Stimulated activated CD4-positive, alpha-beta T cell treated with anti-CD3 and anti-CD28 coated beads, Interleukin-1b, Interleukin-23, amount 100 ng/mL, for 48 hours (primary cell): ENCODE data around the gene GMFB.
"Not testable (repeated sequence)": the region's sequence is repeated elsewhere in the genome, so short reads cannot be mapped to it uniquely, and the experiment has no call there.

Source experiments
- DNase-seq: peaks from one replicate; pipeline ENCODE4 v3.0.0-alpha.2; 2020

Gene GMFB

GRCh38 chr14:54457609-54457996 is 31.2 kb downstream of the GMFB start:
- DNase-seq: no peak

- not testable (repeated sequence) for DNase-seq
Observed at GRCh38 chr14:54456820-54457608, 31.8 kb downstream of the GMFB start.

- no peak for DNase-seq
Observed at GRCh38 chr14:54455363-54455762, 33.4 kb downstream of the GMFB start.

GRCh38 chr14:54453990-54454389 is 34.8 kb downstream of the GMFB start:
- DNase-seq: not testable (repeated sequence)

- no peak for DNase-seq
Observed at GRCh38 chr14:54453252-54453651, 35.5 kb downstream of the GMFB start.

GRCh38 chr14:54451961-54452360 is 36.8 kb downstream of the GMFB start:
- DNase-seq: no peak

- no peak for DNase-seq
Observed at GRCh38 chr14:54451121-54451601, 37.6 kb downstream of the GMFB start.

GRCh38 chr14:54450535-54450934 is 38.2 kb downstream of the GMFB start:
- DNase-seq: peak; percentile 14

GRCh38 chr14:54447231-54447692 is 41.5 kb downstream of the GMFB start:
- no peak for DNase-seq

- DNase-seq: no peak
Observed at GRCh38 chr14:54446161-54446693, 42.6 kb downstream of the GMFB start.

GRCh38 chr14:54444681-54445080 is 44.1 kb downstream of the GMFB start:
- DNase-seq: no peak

GRCh38 chr14:54443981-54444380 is 44.8 kb downstream of the GMFB start:
- DNase-seq: no peak

GRCh38 chr14:54442961-54443360 is 45.8 kb downstream of the GMFB start:
- DNase-seq: not testable (repeated sequence)

GRCh38 chr14:54440873-54441868 is 47.6 kb downstream of the GMFB start, which contains the start of gene CNIH1:
Gene CNIH1 (minus strand): TSS chr14:54441374. CDS start chr14:54441327, 47 bp downstream.
- DNase-seq: peak; percentile 92

- DNase-seq: no peak
Observed at GRCh38 chr14:54440476-54440872, 48.3 kb downstream of the GMFB start.

- DNase-seq: no peak
Observed at GRCh38 chr14:54440037-54440436, 48.7 kb downstream of the GMFB start.

- DNase-seq: no peak
Observed at GRCh38 chr14:54438703-54439102, 50.1 kb downstream of the GMFB start.

GRCh38 chr14:54437954-54438353 is 50.8 kb downstream of the GMFB start:
- DNase-seq: not testable (repeated sequence)

- DNase-seq: no peak
Observed at GRCh38 chr14:54435500-54435981, 53.2 kb downstream of the GMFB start.

GRCh38 chr14:54428527-54428926 is 60.3 kb downstream of the GMFB start:
- no peak for DNase-seq

- no peak for DNase-seq
Observed at GRCh38 chr14:54427871-54428270, 60.9 kb downstream of the GMFB start.

GRCh38 chr14:54425537-54426274 is 63.1 kb downstream of the GMFB start:
- no peak for DNase-seq
